Measurements from ENCODE around the gene HMGN4.

HMGN4 gene

DNA sequence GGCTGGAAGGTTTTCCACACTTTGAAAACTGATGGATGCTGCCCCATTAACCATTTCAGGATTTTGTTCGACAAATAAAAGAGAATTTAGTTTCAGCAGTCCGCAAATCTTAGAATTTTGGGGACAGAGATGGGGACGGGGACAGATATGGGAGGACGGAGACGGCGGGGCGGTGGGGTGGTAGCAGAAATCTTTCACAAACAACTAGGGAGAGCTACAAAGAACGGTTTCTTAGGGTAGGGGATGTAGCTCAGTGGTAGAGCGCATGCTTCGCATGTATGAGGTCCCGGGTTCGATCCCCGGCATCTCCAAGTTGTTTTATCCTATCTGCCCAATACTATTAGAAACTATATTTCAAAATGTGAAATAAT lies 15.1 kb downstream of the HMGN4 start:
- DNase-seq = peak; percentile 79

DNA sequence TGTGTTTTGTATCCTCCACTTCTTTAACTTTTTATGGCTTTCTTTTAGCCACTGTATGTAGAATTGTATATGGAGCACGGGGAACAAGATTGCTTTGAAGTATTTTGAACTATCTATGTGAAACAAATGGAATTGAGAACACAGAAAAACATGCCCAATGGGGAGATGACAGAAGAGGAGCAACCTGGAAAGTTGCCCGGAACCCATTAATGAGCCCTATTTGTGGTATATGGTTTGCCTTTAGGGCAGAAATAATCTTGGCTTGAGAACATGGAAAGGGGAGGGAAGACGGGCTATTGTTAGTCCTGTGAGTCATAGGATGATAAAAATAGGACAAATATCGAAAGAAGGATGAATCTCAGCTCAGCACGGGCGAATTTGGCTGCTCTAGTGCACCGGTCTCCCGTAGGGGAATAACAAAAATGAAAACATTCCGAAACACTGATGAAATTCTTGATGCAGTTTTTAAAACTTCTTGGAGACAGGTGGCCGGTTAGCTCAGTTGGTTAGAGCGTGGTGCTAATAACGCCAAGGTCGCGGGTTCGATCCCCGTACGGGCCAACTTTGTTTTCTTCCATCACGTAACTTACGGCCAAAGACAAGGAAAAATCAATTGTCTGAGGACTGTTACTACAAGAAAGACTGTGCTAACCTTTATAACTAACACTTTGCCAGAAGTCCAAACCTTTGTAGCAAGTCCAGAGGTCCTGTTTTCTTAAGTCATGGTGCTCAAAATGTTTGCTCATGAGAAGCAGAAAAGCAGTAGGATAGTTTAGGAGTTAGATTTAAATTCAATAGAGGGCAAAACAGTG lies 15.7 kb downstream of the HMGN4 start:
- DNase-seq = peak; percentile 80

DNA sequence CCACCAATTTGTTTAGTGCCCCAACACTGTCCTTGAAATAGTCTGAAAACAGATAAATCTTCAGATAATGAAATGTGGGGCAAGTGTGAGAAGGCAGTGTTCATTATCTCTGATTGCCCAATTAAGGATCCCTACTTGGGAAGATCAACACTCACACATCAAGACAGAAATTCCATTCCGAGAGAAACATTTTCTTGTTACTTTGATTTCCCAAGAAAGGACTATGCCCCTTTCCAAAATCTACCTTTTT lies 16.2 kb downstream of the HMGN4 start:
- DNase-seq = no peak

DNA sequence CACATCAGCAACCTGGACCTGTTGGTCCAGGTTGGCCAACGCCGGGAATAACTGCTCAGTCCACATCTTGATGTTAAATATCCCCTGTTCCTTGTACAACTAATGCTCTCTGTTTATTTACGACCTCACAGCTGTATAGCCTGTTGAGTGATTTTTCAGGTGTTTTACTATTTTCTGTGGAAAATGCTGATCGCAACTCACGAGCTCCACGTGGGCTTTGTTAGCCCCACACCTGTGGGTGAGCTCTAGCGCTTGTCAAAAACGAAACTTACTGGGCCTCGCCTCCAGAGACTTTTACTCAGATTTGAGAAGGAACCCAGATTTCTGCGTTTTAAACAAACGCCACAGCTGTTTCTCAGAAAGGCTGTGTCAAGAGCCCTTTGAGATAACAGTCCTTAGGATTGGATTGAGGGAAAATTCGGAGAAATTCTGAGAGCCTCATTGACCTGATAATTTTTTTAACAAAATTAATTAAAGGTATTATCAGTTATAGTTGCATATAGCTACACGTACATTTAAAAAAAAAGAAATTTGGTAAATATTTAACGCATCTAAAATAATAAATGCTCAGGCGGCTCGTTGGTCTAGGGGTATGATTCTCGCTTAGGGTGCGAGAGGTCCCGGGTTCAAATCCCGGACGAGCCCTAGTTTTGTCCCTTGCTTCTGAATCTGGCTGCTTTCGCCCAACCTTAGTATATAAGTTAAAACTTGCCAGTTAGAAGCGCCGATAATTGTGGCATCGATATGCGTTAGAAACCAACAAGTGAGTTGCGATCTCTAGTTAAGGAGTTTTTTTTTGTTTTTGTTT lies 16.7 kb downstream of the HMGN4 start:
- DNase-seq = no peak

DNA sequence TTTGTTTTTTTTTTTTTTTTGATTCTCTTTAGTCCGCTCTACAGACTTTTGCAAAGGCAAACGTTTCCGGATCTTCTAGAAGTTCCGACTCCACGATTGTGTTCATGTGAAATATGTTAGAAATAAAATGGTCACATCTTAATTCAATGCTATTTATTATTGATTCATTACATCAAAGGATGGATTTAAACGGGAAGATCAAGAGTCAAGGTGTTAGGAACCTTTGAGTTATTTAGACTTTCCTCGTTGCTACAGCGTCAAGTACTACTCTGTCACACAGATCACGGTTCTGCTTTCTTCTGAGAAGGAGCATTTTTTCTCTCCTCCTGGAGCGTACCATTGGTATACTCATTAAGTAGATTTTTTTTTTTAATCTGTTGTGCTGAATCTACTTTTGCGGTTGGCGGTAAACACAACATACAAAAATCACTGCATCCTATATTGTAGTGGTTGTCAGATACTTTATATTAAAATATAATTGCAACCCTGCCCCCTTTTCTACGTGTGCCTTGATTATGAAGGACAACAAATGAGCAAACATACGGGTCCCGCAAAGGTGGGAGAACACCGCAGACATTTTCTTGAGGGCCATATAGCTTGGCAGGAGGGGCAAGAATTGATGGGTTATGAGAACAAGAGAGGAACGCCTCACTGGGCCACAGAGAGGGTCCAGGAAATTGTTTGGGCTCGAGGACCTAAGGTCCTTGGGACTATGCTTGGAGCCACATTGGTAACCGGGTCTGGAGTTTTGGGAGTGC lies 17.5 kb downstream of the HMGN4 start:
- no peak for DNase-seq

DNA sequence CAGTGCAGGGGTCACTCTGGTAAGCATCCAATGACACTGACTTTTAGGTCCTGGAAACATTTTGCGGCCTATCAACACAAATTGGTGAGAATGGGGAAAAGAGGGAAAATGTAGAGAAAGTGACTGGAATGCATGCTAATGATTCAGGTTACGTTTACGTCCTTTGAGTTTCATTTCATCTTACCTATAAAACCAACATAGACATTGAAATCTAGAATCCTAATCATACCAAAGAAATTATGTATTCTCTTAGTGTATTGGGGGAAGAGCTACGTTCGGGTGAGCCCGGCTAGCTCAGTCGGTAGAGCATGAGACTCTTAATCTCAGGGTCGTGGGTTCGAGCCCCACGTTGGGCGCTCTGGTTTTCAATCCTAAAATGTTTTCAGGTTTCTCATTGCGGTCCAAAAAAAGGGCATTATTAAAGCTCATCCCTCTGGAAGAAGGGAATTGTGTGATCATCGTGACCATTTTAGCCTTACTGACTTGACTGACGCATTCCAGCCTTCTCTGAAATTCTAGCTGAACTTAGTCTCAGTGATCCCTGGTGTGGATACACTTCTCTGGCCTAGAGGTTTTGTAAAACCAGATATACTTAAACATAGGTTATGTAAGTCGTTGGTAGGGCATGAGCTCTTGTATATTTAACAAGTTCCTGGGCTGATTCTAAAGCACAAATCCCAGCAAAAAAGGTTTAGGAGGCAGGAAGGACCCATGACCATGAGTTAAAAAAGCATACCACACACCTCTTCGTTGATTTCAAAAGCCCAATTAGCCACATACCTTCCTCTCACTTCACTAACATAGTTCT lies 18.3 kb downstream of the HMGN4 start:
- peak; percentile 12 for DNase-seq

DNA sequence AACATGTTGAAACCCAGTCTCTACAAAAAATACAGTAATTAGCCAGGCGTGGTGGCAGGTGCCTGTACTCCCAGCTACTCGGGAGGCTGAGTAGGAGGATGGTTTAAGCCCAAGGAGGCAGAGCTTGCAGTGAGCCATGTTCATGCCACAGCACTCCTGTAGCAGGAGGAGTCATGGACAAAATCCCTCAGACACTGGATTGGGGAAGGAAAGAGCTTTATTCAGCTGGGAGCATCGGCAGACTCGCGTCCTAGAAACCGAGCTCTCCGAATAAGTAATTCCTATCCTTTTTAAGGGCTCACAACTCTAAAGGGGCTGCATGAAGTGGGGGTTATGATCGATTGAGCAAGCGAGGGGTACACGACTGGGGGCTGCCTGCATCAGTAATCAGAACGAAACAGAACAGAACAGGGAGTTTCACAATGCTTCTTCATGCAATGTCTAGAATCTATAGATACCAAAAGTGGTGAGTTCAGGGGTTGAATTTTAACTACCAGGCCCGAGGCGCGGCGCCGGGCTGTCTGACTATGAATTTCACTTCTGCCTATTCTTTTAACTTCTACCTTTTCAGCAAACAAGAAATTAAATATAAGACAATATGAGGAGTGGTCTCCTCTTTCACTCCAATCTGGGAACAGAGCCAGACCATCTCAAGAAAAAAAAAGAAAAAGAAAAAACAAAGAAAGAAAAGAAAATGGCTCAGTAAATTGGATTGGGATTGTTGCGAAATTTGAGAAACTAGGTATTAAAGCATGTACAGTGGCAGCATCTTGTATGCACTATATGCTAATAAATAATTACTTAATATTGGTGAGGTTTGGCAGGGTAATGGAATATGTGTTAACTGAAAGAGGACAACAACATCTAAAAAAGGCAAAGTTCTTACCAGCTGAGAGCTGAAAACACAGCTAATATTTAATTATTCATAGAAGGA lies 23.6 kb downstream of the HMGN4 start:
- no peak for DNase-seq

DNA sequence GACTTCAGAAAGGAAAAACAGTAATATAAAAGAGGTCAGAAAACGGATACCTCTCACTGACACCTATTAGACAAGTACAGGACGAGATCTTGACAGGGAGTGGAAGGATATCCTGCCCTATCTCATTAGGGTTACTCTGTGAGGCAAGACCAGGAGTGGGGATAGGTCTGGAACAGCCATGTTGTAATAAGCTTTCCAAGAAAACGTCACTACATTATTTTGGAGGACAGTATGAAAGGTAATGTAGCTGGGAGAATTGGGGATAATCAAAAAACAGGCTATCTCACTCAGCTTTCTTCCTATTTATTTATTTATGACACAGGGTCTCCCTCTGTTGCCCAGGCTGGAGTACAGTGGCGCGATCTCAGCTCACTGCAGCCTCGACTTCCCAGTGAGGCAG lies 25.3 kb downstream of the HMGN4 start:
- DNase-seq = no peak

DNA sequence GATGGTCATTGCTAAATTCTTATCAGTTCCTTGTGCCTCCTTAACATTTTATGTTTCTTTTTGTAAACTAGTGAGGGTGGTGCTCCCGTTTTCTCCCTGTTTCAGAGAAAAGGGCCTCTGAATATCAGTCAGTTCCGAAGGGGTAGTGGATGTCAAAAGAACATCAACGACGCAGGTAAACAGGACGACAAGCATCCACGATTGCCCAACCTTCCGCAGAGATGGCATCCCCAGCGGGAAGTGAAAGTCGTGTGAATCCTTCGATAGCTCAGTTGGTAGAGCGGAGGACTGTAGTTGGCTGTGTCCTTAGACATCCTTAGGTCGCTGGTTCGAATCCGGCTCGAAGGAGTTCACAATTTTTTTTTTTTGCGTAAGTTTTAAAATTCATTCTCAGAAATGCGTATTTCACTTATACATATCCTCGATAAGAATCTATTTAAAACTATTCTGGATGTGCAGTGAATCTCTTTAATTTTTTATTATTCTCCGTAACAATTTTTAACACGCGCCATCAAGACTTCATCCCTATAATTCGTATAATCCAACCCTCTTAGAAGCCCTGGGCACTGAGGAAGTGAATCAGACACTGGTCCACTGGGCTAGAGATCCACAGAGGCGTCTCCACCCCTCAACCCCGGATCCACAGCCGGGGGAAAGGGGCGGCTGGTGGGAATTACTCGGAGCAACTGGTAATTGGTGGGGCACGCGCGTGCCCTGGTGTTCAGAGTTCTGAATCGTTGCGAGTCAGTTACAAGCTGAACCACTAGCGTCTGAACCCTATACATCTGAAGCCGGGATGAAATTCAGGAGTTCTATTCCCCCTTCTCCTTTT lies 30.7 kb downstream of the HMGN4 start:
- DNase-seq = peak; percentile 96

DNA sequence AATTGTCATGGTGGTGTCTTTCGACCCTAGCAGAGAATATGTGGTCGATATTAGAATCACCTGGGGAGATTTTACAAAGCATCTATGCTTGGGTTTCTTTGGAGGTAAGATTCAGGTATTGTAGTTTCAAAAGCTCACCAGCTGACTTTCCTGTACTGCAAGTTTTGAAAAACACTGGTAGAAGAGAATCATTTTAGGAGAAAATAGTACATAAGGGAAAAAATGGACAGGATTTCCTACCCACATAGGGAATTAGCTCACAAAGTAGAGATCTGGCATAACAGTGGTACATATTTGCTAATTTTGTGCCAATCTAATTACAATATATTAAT lies 31.2 kb downstream of the HMGN4 start:
- no peak for DNase-seq

DNA sequence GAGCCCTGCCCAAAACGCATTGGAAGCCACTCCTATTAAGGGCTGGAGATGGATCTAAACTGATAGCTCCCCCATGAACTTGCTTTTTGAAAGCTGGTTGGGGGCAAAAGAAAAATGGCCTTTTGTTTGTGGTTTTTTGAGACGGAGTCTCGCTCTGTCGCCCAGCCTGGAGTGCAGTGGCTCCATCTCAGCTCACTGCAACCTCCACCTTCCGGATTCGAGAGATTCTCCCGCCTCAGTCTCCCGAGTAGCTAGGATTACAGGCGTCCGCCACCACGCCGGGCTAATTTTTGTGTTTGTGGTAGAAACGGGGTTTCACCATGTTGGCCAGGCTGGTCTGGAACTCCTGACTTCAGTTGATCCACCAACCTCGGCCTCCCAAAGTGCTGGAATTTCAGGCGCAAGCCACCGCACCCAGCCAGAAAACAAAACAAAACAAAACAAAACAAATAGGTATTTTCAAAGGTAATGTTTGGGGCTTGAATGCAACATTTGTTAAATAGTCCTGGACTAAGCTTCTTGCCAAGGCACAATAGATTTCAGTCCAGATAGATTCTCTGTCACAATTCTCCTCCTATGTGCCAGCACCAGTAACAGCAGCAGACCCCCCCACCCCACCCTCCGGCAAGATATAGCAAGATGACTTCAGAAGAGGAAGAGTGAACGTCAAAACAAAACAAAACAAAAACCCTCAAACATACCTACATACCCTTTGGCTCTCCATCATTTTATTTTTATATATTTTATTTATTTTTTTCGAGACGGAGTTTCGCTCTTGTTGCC lies 32.1 kb downstream of the HMGN4 start:
- DNase-seq = no peak

DNA sequence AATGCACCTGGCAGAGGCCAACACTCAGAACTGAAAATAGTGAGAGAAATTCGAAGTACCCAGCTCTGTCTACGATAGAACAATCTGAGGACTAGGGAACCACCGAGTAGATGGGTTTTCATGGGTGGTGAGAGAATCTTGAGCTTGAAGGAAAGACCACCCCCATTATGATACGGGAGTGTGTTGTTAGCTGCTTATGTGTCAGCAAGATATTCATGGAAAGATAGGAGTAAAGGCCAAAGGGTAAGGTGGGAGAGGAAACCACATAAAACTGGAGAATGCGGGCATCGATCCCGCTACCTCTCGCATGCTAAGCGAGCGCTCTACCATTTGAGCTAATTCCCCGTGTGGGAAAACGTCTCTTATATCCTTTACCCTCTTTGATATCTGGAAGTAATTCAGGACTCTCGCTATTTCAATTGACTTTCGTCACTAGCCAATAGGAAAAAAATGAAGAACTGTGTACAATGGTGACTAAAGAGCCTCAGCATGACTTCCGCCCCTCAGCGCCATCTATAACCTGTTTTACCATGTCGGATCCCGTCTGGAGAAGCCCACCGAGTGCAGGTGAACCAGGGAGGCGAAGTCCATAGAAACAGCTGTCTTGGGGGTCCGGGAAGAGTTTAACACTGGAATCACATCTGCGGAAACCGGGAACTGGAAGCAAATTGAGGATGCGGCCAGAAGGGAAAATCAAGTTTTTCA lies 33.6 kb downstream of the HMGN4 start:
- peak; percentile 92 for DNase-seq

DNA sequence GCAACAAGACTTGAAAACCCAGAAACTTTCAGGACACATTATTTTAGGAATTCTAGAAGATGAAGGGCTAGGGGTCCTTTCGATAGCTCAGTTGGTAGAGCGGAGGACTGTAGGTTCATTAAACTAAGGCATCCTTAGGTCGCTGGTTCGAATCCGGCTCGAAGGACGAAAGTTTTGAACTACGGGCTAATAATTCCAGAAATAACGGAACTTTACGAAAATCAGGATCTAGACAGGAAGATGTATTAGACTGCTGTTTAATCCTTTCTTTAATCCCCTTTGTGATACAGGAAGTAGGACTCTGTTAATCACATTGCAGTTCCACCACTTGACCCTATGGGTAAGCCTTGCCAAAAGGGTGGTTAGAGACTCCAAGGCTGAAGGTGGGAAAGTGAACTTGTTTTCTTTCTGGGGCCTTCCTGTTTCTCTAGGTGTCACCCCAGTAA lies 37.4 kb downstream of the HMGN4 start:
- no peak for DNase-seq

DNA sequence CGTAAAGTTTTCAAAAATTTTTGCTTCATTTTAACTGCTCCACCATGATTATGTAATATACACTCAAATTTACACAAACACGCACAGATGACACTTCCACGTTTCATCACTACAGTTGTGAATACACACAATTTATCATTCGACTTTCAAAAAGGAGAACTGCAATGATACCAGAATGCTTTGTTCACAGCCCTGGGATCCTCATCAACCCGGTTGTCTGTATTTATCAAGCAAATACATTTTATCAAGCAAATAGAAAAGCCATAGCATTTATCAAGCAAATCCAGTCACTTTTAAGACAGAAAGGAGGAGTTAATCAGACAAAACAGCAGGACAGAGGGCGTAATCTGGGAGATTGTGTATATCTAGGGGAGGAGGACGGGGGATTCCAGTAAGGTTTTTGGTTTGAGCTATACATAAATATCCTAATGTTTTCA lies 38.3 kb downstream of the HMGN4 start:
- DNase-seq = no peak

DNA sequence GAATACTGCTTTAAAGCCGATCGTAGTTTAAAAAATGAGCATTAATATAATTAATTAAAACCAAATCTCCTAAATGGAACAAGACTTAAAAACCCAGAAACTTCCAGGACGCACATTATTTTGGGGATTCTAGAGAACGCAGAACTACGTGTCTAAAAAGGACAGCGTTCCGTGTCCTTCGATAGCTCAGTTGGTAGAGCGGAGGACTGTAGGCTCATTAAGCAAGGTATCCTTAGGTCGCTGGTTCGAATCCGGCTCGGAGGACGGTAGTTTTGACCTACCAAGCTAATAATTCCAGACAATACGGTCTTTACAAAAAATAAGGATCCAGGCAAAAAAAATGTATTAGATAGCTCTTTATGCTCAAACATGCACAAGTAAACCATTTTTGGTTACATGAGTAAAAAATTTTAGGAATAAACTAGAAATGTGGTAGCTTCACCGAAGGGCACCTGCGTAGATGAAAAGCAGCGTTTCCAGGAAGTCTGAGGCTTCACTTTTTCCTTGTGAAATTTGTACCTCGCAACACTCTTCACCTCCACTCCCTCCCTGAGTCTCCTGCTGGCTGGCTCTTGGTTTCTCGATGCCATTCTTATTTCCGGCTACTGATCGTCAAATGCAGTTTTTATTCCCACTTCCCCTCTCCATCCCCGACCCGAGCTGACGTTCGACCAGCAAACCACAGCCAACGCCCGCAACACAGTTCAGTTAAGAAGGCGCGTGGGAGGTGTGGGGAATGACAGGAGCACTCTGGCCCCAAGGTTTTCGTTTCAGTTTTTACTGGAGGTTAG lies 39.0 kb downstream of the HMGN4 start:
- DNase-seq = no peak

DNA sequence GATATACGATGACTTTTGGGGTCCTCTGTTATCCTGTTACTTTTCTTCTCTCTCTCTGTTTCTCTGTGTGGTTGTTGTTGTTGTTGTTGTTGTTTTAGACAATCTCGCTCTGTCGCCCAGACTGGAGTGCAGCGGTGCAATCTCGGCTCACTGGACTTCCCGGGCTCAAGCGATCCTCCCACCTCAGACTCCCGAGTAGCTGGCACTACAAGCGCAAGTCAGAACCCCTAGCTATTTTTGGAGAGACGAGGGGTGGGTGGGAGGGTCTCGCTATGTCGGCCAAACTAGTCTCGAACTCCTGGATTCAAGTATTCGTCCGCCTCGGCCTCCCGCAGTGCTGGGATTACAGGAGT lies 39.5 kb downstream of the HMGN4 start:
- no peak for DNase-seq

DNA sequence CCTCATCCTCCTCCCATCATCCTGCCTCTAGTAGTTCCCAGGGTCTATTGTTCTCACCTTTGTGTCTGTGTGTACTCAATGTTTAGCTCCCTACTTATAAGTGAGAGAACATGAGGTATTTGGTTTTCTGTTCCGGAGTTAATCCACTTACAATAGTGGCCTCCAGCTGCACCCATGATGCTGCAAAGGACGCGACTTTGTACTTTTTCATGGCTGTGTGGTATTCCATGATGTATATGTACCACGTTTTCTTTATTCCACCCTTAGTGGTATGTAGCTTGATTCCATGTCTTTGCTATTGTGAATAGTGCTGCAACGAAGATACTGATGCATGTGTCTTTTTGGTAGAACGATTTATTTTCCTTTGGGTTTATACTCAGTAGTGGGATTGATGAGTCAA lies 40.1 kb downstream of the HMGN4 start:
- DNase-seq = no peak

DNA sequence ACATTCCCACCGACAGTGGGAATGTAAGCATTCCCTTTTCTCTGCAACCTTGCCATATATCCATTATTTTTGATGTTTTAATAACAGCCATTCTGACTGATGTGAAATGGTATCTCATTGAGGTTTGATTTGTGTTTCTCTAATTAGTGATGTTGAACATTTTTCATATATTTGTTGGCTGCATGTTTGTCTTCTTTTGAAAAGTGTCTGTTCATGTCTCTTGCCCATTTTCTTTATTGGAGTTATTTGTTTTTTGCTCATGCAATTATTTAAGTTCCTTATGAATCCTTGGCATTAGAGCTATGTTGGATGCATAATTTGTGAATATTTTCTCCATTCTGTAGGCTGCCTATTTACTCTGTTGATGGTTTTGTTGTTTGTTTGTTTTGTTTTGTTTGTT lies 40.6 kb downstream of the HMGN4 start:
- no peak for DNase-seq

Data from NCI-H345 (cell line).